Vagina (tissue), 2 donors: ENCODE measurements around the gene ZBTB12. TPM values are rescaled to one million over a fixed set of nuclear protein-coding genes. Genes with fewer than 3 reads are reported as not detected.

ENCODE experiments used
- DNase-seq, 2 donors: peaks; one replicate each; pipeline ENCODE4 v3.0.0-alpha.2; 2017; ENCODE audit errors: extremely low spot score in 2 of 2
- H3K27ac ChIP-seq: fragments of 200-600 bp; sonication (generic); one replicate; pipeline ENCODE4 v1.5.1; 2019
- H3K27me3 ChIP-seq: fragments of 200-600 bp; sonication (generic); one replicate; pipeline ENCODE4 v1.5.1; 2019
- H3K36me3 ChIP-seq, 2 donors: fragments of 200-600 bp; sonication (generic); one replicate each; pipeline ENCODE4 v1.5.1; 2017 to 2019
- H3K4me1 ChIP-seq: fragments of 200-600 bp; sonication (generic); one replicate; pipeline ENCODE4 v1.5.1; 2019
- H3K4me3 ChIP-seq, 2 donors: fragments of 200-600 bp; sonication (generic); 1 replicate in 1 of 2; 2 replicates in 1 of 2; pipeline ENCODE4 v1.5.1; 2016 to 2019
- H3K9me3 ChIP-seq: fragments of 200-600 bp; sonication (generic); one replicate; pipeline ENCODE4 v1.5.1; 2019
- POLR2A ChIP-seq, 2 donors: fragments of 450-650 bp; IDR thresholded peaks; one replicate each; pipeline ENCODE4 v1.6.1; 2017; ENCODE audit warnings: antibody characterized with exemption in 2 of 2, mild to moderate bottlenecking in 2 of 2, moderate library complexity in 2 of 2
- POLR2AphosphoS5 ChIP-seq, 2 donors: sonication (generic); formaldehyde crosslinking; IDR thresholded peaks; one replicate each; pipeline ENCODE4 v1.9.0; 2017; ENCODE audit warnings: antibody characterized with exemption in 2 of 2, mild to moderate bottlenecking in 2 of 2, low read depth in 1 of 2; ENCODE audit not compliant: insufficient read depth in 1 of 2
- intact Hi-C: fragments of 100-400 bp; cut with DNase I; formaldehyde crosslinking; loops from one replicate; pipeline ENCODE4 v1.15.1; 2023
- total RNA-seq: library from RNA; depleted of rRNA; stranded (reverse); fragments of >200 nt; gene quantifications from one replicate; pipeline ENCODE4 v1.2.3, GENCODE V29; 2016
- TF ChIP-seq, protein P1 (sequence below), 3 experiments: fragments of 450-650 bp in 2 of 3; fragments of 200-600 bp in 1 of 3; sonication (generic) in 1 of 3; IDR thresholded peaks; one replicate each; pipeline ENCODE4 v1.5.1; 2017 to 2019; ENCODE audit warnings: antibody characterized with exemption in 3 of 3, mild to moderate bottlenecking in 2 of 3, moderate library complexity in 2 of 3

Gene ZBTB12
- total RNA-seq, 1 donor from 2014 or later: 1.7 TPM

DNA sequence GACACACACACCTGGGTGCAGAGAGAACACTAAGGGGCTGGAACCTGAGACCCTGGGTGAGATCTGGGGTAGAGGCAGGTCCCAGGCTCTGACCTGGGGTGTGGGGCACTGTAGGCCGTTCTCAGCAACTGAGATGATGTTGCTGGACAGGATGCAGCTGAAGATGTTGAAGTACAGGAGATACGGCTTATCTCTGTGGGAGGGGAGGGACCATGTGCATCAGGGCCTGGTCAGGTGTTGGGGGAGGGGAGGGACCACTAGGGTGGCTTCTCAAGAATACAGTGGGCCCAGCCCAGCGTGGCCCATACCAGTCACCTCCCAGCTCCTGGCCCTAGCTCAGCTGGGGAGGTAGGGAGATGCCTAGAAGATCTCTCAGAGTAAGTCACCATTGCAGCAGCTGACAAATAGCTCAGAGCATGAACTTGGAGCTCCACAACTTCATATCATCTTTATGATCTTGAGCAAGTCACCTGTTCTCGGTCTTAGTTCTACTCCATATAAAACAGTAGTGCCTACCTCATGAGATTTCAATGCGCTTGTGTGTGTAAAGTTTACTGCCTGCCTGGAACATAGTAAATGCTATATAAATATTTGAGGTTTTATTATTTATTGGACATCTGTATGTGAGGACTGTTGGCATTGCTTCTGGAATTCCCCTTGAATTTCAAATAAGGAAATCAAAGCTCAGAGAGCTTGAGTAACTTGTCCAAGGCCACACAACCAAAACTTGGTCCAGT is 26.9 kb downstream of the ZBTB12 start:
- H3K9me3 ChIP-seq: no peaks in the 10 kb centered on the region
- intact Hi-C loops: no loop called here
- H3K27ac ChIP-seq: no peak overlapping the region
- peaks cover 0 to 7% of the 10 kb centered on the region in 2 donors for H3K36me3 ChIP-seq
- DNase-seq: no peak
- H3K27me3 ChIP-seq: no peaks in the 10 kb centered on the region
- no peak overlapping the region for H3K4me3 ChIP-seq
- TF ChIP-seq POLR2AphosphoS5 (IDR thresholded peaks at IDR 0.05; ENCODE audit: insufficient read depth in 1 of 2, low read depth in 1 of 2): no peak
- no peak for TF ChIP-seq POLR2A (IDR thresholded peaks at IDR 0.05)
- TF ChIP-seq, protein P1, sequence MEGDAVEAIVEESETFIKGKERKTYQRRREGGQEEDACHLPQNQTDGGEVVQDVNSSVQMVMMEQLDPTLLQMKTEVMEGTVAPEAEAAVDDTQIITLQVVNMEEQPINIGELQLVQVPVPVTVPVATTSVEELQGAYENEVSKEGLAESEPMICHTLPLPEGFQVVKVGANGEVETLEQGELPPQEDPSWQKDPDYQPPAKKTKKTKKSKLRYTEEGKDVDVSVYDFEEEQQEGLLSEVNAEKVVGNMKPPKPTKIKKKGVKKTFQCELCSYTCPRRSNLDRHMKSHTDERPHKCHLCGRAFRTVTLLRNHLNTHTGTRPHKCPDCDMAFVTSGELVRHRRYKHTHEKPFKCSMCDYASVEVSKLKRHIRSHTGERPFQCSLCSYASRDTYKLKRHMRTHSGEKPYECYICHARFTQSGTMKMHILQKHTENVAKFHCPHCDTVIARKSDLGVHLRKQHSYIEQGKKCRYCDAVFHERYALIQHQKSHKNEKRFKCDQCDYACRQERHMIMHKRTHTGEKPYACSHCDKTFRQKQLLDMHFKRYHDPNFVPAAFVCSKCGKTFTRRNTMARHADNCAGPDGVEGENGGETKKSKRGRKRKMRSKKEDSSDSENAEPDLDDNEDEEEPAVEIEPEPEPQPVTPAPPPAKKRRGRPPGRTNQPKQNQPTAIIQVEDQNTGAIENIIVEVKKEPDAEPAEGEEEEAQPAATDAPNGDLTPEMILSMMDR (IDR thresholded peaks at IDR 0.05): no peak
- H3K4me1 ChIP-seq: peaks cover 8% of the 10 kb centered on the region

DNA sequence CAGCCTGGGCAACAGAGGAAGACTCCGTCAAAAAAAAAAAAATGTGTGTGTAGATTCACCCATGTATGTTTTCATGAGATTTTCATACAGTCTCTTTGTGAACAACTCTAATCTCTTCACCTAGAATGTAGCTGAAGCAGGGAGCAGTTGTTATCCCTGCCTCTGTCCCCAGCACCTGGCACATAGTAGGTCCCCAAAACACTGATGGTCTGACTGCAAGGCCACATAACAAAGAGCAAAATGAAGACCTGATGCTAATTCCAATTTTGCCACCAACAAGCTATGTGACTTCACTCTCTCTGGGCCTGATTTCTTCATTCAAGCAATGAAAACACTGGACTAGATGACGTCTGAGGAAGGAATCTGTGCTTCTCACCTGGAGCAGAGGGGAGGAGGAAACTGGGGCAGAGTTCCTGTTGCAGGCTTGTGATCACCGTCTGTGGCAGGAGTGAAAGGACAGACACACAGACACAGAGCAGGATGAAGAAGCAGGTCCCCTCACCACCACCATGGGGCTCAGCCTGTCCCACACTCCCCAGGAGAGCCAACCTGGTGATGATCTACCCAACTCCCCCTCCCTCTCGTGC is 27.7 kb downstream of the ZBTB12 start:
- H3K27ac ChIP-seq: no peak overlapping the region
- intact Hi-C loops: no loop called here

DNA sequence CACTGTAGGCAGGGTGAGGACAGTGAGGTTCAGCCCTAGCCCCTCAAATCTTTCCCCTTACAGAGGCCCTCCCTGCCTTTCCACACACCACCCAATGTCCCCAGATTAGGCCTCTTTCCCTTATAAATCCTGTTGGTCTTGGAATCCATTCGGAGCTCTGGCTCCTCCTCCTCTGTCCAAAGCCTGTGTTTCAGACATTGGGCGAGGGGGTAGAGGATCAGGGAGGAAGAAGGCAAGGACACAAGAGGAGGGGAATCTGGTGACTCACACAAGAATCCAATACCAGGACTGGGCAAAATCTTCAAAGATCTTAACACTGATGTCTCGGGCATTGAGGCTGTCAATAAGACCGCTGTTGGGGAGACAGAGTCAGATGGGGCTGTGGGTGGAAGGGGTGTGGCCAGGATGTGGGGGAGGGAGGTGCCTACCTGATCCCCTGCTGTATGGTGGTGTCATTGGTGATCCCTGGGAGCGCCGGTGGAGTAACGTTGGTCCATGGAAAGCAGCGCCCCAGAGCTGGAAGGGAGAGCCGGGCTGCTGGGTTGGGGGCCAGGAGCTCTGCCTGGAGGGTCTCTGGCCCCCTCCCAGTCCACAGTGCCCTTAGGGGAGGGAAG is 30.7 kb downstream of the ZBTB12 start:
- no peaks in the 10 kb centered on the region for H3K9me3 ChIP-seq
- TF ChIP-seq, protein P1 (IDR thresholded peaks at IDR 0.05): no peak
- TF ChIP-seq POLR2A (IDR thresholded peaks at IDR 0.05): no peak
- no peak for TF ChIP-seq POLR2AphosphoS5 (IDR thresholded peaks at IDR 0.05; ENCODE audit: insufficient read depth in 1 of 2, low read depth in 1 of 2)
- no peaks in the 10 kb centered on the region for H3K27me3 ChIP-seq
- DNase-seq: no peak
- peaks cover 8% of the 10 kb centered on the region for H3K4me1 ChIP-seq
- H3K27ac ChIP-seq: peak overlapping the region; percentile 39
- H3K4me3 ChIP-seq: no peak overlapping the region
- no peaks in the 10 kb centered on the region for H3K36me3 ChIP-seq
- intact Hi-C loops: no loop called here

More for the DNA sequence above, 27.7 kb downstream of the ZBTB12 start:
- Histone ChIP-seq H3K4me3 (no peak overlapping the region), H3K27me3 (no peaks in the 10 kb centered on the region), H3K4me1 (peaks cover 8% of the 10 kb centered on the region), H3K9me3 (no peaks in the 10 kb centered on the region), H3K36me3 (no peaks in the 10 kb centered on the region)
- TF ChIP-seq, protein P1 (IDR thresholded peaks at IDR 0.05): no peak
- no peak for TF ChIP-seq POLR2AphosphoS5 (IDR thresholded peaks at IDR 0.05; ENCODE audit: insufficient read depth in 1 of 2, low read depth in 1 of 2)
- no peak for TF ChIP-seq POLR2A (IDR thresholded peaks at IDR 0.05)
- no peak for DNase-seq

DNA sequence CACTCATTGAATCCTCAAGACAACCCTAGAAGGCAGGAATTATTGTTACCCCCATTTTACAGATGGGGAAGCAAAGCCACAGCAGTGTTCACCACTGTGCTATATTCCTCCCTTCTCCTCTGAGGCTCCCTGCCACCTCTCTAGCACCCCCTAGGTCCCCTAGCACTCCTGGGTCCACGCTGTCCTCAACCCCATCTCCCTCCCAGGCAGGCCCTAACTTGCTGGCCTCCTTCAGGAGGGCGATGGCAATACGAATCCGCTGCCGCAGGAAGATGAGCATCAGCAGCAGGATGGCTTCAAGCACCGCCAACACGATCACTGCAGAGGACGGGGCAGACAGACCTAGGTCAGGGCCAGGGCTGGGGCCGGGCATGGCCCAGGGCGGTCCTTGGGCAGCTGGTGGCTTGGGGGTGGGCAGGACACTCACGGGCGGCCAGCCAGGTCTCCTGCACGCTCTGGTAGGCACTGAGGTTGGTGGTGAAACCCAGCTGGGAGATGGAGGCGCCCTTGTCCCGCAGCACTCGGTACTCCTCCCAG is 31.4 kb downstream of the ZBTB12 start:
- DNase-seq: no peak
- Histone ChIP-seq H3K27me3 (no peaks in the 10 kb centered on the region), H3K36me3 (no peaks in the 10 kb centered on the region), H3K9me3 (no peaks in the 10 kb centered on the region), H3K27ac (peak overlapping the region; percentile 39), H3K4me1 (peaks cover 8% of the 10 kb centered on the region), H3K4me3 (no peak overlapping the region)
- TF ChIP-seq POLR2AphosphoS5 (IDR thresholded peaks at IDR 0.05; ENCODE audit: insufficient read depth in 1 of 2, low read depth in 1 of 2) (no peak), POLR2A (IDR thresholded peaks at IDR 0.05) (no peak)
- TF ChIP-seq, protein P1 (IDR thresholded peaks at IDR 0.05): no peak
- intact Hi-C loops: no loop called here
